Activated T-helper 1 cell treated with anti-CD3 and anti-CD28 coated beads, Interleukin-12 subunit alpha, Interleukin-12 subunit beta, Interleukin-2, Interleukin-4 antibody, amounts not matched to agents 30 ng/mL and 10 ng/mL and 1 ng/mL, durations not matched to agents 14 hours and 24 hours and 36 hours (primary cell): Measurements from ENCODE around the gene CLCN7. TPM values are rescaled to one million over a fixed set of nuclear protein-coding genes. Genes with fewer than 3 reads are reported as not detected.
"Not testable (repeated sequence)": the region's sequence is repeated elsewhere in the genome, so short reads cannot be mapped to it uniquely, and the experiment has no call there.

Source experiments
- DNase-seq: peaks from one replicate; pipeline ENCODE4 v3.0.0; 2021; ENCODE audit warnings: low spot score
- H3K27ac Mint-ChIP-seq: one replicate; pipeline ENCODE4 v1.8.0; 2021; ENCODE audit warnings: mild to moderate bottlenecking, mixed read lengths
- H3K27me3 Mint-ChIP-seq: one replicate; pipeline ENCODE4 v1.8.0; 2022; ENCODE audit warnings: mild to moderate bottlenecking, moderate library complexity, mixed read lengths; ENCODE audit not compliant: insufficient read depth
- H3K36me3 Mint-ChIP-seq: one replicate; pipeline ENCODE4 v1.8.0; 2021; ENCODE audit warnings: low read depth, mixed read lengths
- H3K4me1 Mint-ChIP-seq: one replicate; pipeline ENCODE4 v1.8.0; 2021; ENCODE audit warnings: low read depth, mixed read lengths
- H3K4me3 Mint-ChIP-seq: one replicate; pipeline ENCODE4 v1.8.0; 2021; ENCODE audit warnings: mild to moderate bottlenecking, moderate library complexity, mixed read lengths
- H3K9me3 Mint-ChIP-seq: one replicate; pipeline ENCODE4 v1.8.0; 2021; ENCODE audit warnings: mixed read lengths
- intact Hi-C: fragments of 100-400 bp; cut with micrococcal nuclease; formaldehyde crosslinking; loops from one replicate; pipeline ENCODE4 v1.15.1; 2024
- total RNA-seq: library from RNA; stranded (reverse); gene quantifications from 2 replicates; pipeline ENCODE4 v1.2.3, GENCODE V29; 2022

Gene CLCN7
- total RNA-seq, 1 donor from 2014 or later, result 68.7 TPM

- no peaks in the 10 kb centered on the region for H3K9me3 Mint-ChIP-seq
- peaks cover 8% of the 10 kb centered on the region for H3K4me1 Mint-ChIP-seq
- H3K36me3 Mint-ChIP-seq, result no peaks in the 10 kb centered on the region
- no peak overlapping the region for H3K4me3 Mint-ChIP-seq
- intact Hi-C loops, result no loop called here
- DNase-seq, result no peak
- H3K27ac Mint-ChIP-seq, result no peak overlapping the region
- H3K27me3 Mint-ChIP-seq, result no peaks in the 10 kb centered on the region
Observed at GRCh38 chr16:1488054-1488601, 13.3 kb upstream of the CLCN7 start.

DNA sequence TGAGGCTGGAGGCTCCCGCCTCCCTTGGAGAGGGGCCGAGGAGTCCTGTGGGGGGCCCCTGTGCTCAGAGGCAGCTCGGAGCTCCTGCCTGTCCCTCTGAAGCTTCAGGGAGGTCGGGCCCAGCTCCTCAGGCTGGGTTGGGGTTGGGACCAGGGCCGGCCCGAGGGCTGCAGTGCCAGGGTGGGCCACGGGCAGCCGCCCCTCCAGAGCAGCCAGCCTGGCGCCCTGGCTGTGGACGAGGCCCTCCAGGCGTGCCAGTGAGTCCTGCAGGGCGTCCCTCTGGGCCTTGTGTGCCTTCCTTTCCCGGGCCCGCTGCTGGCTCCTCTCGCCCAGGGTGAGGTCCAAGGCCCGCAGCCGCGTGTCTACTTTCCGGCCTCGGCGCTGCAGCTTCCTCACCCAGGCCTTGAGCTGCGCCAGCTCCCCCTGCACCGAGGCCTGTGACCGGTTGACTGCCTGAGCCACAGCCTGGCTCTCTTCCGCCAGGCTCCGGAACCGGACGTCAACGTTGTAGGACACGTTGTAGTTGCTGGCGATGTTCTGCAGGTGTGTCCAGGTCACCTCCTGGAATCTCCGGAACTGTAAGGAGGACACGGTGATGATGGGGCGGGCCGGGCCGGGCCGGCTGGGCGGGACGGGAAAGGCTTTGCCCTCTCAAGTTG lies 12.7 kb upstream of the CLCN7 start:
- H3K4me1 Mint-ChIP-seq, result peaks cover 3% of the 10 kb centered on the region
- H3K36me3 Mint-ChIP-seq, result no peaks in the 10 kb centered on the region
- intact Hi-C loops, result no loop called here
- H3K27me3 Mint-ChIP-seq, result no peaks in the 10 kb centered on the region
- DNase-seq, result no peak
- no peaks in the 10 kb centered on the region for H3K9me3 Mint-ChIP-seq
- H3K27ac Mint-ChIP-seq, result no peak overlapping the region
- H3K4me3 Mint-ChIP-seq, result no peak overlapping the region

- Mint-ChIP-seq H3K9me3 (no peaks in the 10 kb centered on the region), H3K27ac (no peak overlapping the region), H3K4me3 (no peak overlapping the region), H3K36me3 (no peaks in the 10 kb centered on the region), H3K4me1 (no peaks in the 10 kb centered on the region), H3K27me3 (no peaks in the 10 kb centered on the region)
- intact Hi-C loops, result no loop called here
- DNase-seq, result no peak
Observed at GRCh38 chr16:1486551-1487390, 11.9 kb upstream of the CLCN7 start.

GRCh38 chr16:1485847-1486496 lies 11.1 kb upstream of the CLCN7 start:
- Mint-ChIP-seq H3K4me3 (no peak overlapping the region), H3K27ac (no peak overlapping the region), H3K4me1 (no peaks in the 10 kb centered on the region), H3K27me3 (peaks cover 3% of the 10 kb centered on the region), H3K36me3 (no peaks in the 10 kb centered on the region), H3K9me3 (no peaks in the 10 kb centered on the region)
- DNase-seq, result no peak
- intact Hi-C loops, result no loop called here

DNA sequence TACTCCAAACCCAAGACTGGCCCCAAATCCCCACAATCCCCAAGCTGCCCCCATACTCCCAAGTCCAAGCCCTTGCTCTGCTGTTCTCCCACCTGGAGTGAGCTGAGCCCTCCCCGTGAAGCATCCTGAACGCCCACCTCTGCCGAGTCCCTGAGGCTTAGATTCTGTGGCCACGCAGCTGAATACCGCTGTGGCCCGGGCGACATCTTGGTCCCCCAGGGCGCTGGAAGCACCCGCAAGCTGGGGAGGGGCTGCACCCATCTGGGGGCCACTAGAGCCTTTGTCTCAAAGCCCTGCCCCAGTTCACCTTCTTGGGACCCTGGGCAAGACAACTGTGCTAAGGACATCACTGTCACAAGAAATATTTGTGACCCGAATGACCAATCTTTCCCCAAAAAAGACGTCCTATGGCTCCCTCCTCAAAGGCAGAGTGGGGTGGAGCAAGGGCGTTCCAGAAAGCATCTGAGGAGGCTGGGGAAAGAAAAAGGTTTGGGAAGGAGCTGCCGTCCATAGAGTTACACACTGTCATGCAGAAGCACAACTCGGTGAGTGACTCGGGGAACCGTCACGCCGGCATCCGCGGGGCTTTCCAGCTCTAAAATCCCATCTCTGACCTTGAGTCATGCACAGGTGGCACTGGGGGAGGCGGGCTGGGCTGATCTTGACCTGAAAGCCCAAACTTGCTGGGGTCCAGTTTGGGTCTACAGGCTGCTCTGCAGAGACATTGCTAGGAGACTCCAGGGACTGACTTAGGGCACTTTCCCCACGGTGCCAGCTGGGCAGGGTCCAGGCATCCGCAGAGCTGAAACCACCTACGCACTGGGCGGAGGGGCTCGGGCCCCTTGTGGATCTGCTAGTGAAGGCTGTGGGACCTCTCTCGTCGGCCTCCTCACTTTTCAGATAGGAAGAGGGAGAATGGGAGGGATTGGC lies 7.3 kb upstream of the CLCN7 start:
- Mint-ChIP-seq H3K9me3 (no peaks in the 10 kb centered on the region), H3K4me1 (no peaks in the 10 kb centered on the region), H3K4me3 (no peak overlapping the region), H3K27ac (no peak overlapping the region), H3K27me3 (peaks cover 5% of the 10 kb centered on the region), H3K36me3 (no peaks in the 10 kb centered on the region)
- intact Hi-C loops, result no loop called here
- DNase-seq, result no peak

GRCh38 chr16:1478937-1479336 lies 4.1 kb upstream of the CLCN7 start:
- DNase-seq, H3K36me3 Mint-ChIP-seq, H3K27ac Mint-ChIP-seq, H3K4me3 Mint-ChIP-seq, intact Hi-C loops, H3K27me3 Mint-ChIP-seq, H3K9me3 Mint-ChIP-seq, H3K4me1 Mint-ChIP-seq: not testable (repeated sequence)

DNA sequence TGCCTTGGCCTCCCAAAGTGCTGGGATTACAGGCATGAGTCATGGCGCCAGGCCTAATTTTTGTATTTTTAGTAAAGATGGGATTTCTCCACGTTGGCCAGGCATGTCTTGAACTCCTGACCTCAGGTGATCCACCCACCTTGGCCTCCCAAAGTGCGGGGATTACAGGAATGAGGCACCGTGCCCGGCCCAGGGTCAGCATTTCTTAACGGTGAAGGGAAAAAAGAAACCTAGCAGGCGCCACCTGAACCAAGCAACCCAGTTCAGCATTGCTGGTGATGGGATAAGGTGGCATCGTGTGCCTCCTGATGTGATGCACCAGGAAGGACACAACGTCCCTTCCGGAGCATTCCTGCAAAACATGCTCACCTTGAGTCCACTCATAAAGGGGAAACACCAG lies 2.2 kb upstream of the CLCN7 start:
- no peak for DNase-seq
- Mint-ChIP-seq H3K27me3 (peaks cover 5% of the 10 kb centered on the region), H3K4me1 (peaks cover 6% of the 10 kb centered on the region), H3K36me3 (no peaks in the 10 kb centered on the region), H3K9me3 (no peaks in the 10 kb centered on the region), H3K4me3 (peak overlapping the region; percentile 39), H3K27ac (no peak overlapping the region)
- intact Hi-C loops, result no loop called here

- H3K36me3 Mint-ChIP-seq, result no peaks in the 10 kb centered on the region
- peak overlapping the region; percentile 89 for H3K27ac Mint-ChIP-seq
- intact Hi-C loops, result loop anchor here (1.0 to 2.0 kb wide), 5 partner anchors 18 to 137 kb away; partner anchors contain the start of genes CRAMP1, IFT140, TELO2 and UQCC4
- peak overlapping the region; percentile 83 for H3K4me3 Mint-ChIP-seq
- H3K9me3 Mint-ChIP-seq, result no peaks in the 10 kb centered on the region
- no peak for DNase-seq
- peaks cover 2% of the 10 kb centered on the region for H3K27me3 Mint-ChIP-seq
- peaks cover 6% of the 10 kb centered on the region for H3K4me1 Mint-ChIP-seq
Observed at GRCh38 chr16:1475552-1476114, 805 bp upstream of the CLCN7 start.

- Mint-ChIP-seq H3K36me3 (no peaks in the 10 kb centered on the region), H3K27ac (no peak overlapping the region), H3K9me3 (no peaks in the 10 kb centered on the region), H3K27me3 (peaks cover 2% of the 10 kb centered on the region), H3K4me1 (peaks cover 6% of the 10 kb centered on the region), H3K4me3 (peak overlapping the region; percentile 79)
- intact Hi-C loops, result loop anchor here (2.0 kb wide), 3 partner anchors 53 to 69 kb away; partner anchors contain the start of gene UQCC4
- DNase-seq, result no peak
Observed at GRCh38 chr16:1474082-1474795, 589 bp downstream of the CLCN7 start.

DNA sequence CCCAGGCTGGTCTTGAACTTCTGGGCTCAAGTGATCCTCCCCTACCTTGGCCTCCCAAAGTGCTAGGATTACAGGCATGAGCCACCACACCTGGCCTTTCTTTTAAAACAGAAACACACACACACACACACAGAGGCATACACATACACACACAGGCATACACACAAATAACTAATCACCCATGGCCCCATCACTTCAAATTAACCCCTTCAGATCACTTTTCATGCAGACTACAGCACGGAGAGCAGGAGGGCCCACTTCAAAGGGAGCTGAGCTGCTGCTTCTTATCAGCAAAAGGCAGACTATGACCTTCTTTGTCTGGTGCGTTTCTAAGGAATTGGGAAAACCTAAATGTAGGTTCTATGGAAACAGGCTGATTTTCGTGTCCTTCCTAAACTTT lies 1.9 kb downstream of the CLCN7 start:
- Mint-ChIP-seq H3K27me3 (no peaks in the 10 kb centered on the region), H3K27ac (peak overlapping the region; percentile 70), H3K4me3 (peak overlapping the region; percentile 74), H3K9me3 (no peaks in the 10 kb centered on the region), H3K36me3 (no peaks in the 10 kb centered on the region), H3K4me1 (peaks cover 6% of the 10 kb centered on the region)
- intact Hi-C loops, result no loop called here
- no peak for DNase-seq

GRCh38 chr16:1471569-1472194 lies 3.1 kb downstream of the CLCN7 start:
- Mint-ChIP-seq H3K4me1 (peaks cover 6% of the 10 kb centered on the region), H3K4me3 (no peak overlapping the region), H3K36me3 (no peaks in the 10 kb centered on the region), H3K27me3 (no peaks in the 10 kb centered on the region), H3K27ac (no peak overlapping the region), H3K9me3 (no peaks in the 10 kb centered on the region)
- DNase-seq, result no peak
- intact Hi-C loops, result no loop called here
